Heart left ventricle (tissue), 16 donors: Measurements from ENCODE around the gene SCG3. TPM values are rescaled to one million over a fixed set of nuclear protein-coding genes. Genes with fewer than 3 reads are reported as not detected.

Source experiments
- ATAC-seq, 4 donors: fragments of 200-7000 bp; cut with Tn5 transposase; one replicate each; pipeline ENCODE4 v1.9.1; 2020 to 2022; ENCODE audit warnings: moderate library complexity in 4 of 4, mild to moderate bottlenecking in 3 of 4, moderate number of reproducible peaks in 1 of 4
- DNase-seq, 5 donors: peaks; one replicate each; pipeline ENCODE4 v3.0.0-alpha.2; 2020
- H3K27ac ChIP-seq, 12 donors: fragments of 200-600 bp; sonication (generic) in 4 of 12; one replicate each; pipeline versions ENCODE4 v1.5.0 to v1.8.0; 2016 to 2022; ENCODE audit warnings: mild to moderate bottlenecking in 2 of 12
- H3K27me3 ChIP-seq, 9 donors: fragments of 200-600 bp; sonication (generic) in 2 of 9; one replicate each; pipeline versions ENCODE4 v1.5.1 to v1.8.0; 2016 to 2022; ENCODE audit warnings: mild to moderate bottlenecking in 3 of 9
- H3K36me3 ChIP-seq, 9 donors: fragments of 200-600 bp; sonication (generic) in 2 of 9; one replicate each; pipeline versions ENCODE4 v1.5.0 to v1.8.0; 2018 to 2022; ENCODE audit warnings: mild to moderate bottlenecking in 2 of 9
- H3K4me1 ChIP-seq, 12 donors: fragments of 200-600 bp; sonication (generic) in 4 of 12; one replicate each; pipeline versions ENCODE4 v1.5.0 to v1.8.0; 2016 to 2022; ENCODE audit warnings: mild to moderate bottlenecking in 3 of 12
- H3K4me3 ChIP-seq, 12 donors: fragments of 200-600 bp; sonication (generic) in 4 of 12; one replicate each; pipeline versions ENCODE4 v1.5.0 to v1.8.0; 2017 to 2022; ENCODE audit warnings: mild to moderate bottlenecking in 9 of 12, moderate library complexity in 4 of 12
- H3K9me3 ChIP-seq, 12 donors: fragments of 200-600 bp; sonication (generic) in 4 of 12; one replicate each; pipeline versions ENCODE4 v1.5.0 to v1.8.0; 2016 to 2022; ENCODE audit warnings: mild to moderate bottlenecking in 1 of 12
- CTCF ChIP-seq, 12 donors: fragments of 200-600 bp; sonication (generic) in 4 of 12; IDR thresholded peaks; one replicate each; pipeline versions ENCODE4 v1.5.0 to v1.8.0; 2018 to 2022; ENCODE audit warnings: antibody characterized with exemption in 12 of 12, mild to moderate bottlenecking in 5 of 12
- POLR2A ChIP-seq, 2 donors: fragments of 450-650 bp; IDR thresholded peaks; one replicate each; pipeline ENCODE4 v1.6.1; 2017; ENCODE audit warnings: antibody characterized with exemption in 2 of 2, mild to moderate bottlenecking in 2 of 2, moderate library complexity in 2 of 2
- WGBS, 4 donors: extraction: QIAGEN DNeasy Blood & Tissue Kit in 2 of 4; methylation state at CpG; one replicate each; pipeline versions ENCODE4 v1.1.5 to v1.1.7; 2013 to 2018; 5-methylcytosine and 5-hydroxymethylcytosine counted together
- intact Hi-C, 10 donors: fragments of 100-400 bp; cut with DNase I; formaldehyde crosslinking; loops; one replicate each; pipeline versions ENCODE4 v1.11.1 to v1.14.2; 2022
- polyA plus RNA-seq, 2 donors: library from polyadenylated mRNA; stranded (reverse); fragments of 200-250 nt; gene quantifications; one replicate each; pipeline ENCODE4 v1.2.3, GENCODE V29; 2013
- total RNA-seq, 9 donors: library from RNA; depleted of rRNA in 2 of 9; stranded (reverse); fragments of >200 nt in 2 of 9; fragmentation: NEBNext Ultra II Directional in 3 of 9; extraction: Animal tissue kit (Norgen Biotek cat#: 25700) in 3 of 9; gene quantifications; one replicate each; pipeline versions ENCODE4 v1.1.0 to v1.2.4, GENCODE V29; 2016 to 2023
- donor health status: ischemic (EF 13 %, LVEDD 7.1; RV severe dilation, severe dysfunction).
- donor health status: healthy with polysubstance abuse.
- donor health status: DM: no; HTN: yes; CAD: no.
- donor health status: DM: no; HTN: no; CAD: no.
- donor health status: ischemic (EF 25% LVEDD 6.9; RV normal size, moderate dysfunction).
- donor health status: ischemic (EF 25% LVEDD 5.7; RV mildly dilated, moderate dysfunction).
- donor health status: healthy.
- donor health status: DM: yes; HTN: yes; CAD: no.
- donor health status: ischemic (EF 35%, LVEDD 5.7; RV mildly dilated, moderate dysfunction).
- donor health status: nonischemic (EF 11% LVEDD 7.7; RV severe dilation, severe dysfunction).
- donor health status: DM: yes; HTN: yes; CAD: no.
- donor health status: PGD.
- donor health status: ischemic (EF 29% LVEDD 5.4; RV normal size, mild dysfunction).
- donor health status: nonischemic (EF 23%, LVEDD 6.1; RV moderate dilation, normal function).

The SCG3 gene
- total and polyA plus RNA-seq, 11 donors = 0.04 to 0.11 (median 0.10) TPM; not detected in 8

DNA sequence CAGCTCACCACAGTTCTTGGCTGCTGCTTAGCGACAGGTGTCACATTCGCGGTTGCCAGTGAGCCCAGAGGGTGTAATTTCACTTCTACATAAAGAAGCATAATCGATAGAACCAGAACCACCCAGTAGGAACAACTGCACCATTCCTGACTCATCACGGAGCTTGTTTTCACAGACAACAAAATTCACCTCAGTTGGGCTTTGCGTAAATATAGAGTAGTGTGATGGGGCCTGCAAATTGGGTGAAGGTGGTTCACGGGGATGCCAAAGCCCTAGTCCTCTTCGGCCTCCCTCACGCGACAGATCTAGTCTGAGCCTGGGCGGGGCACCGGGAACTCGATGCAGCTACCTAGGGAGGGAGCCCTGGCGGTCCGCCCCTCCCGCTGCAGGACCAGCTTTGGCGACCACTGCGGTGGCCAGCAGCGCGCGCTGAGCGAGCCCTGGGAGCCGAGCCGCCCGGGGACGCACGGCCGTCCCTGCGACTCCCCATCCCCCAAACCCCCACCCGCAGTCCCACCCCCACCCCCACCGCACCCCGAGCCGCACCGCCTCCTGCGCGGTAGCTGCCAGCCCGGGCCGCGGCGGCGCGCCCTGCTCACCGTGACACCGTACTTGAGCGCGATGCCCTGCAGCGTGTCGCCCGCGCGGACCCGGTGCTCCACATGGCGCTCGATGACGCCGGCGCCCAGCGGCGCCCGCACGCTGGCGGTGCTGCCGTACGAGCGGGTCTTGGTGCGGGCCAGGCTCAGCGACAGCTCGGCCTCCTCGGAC lies 55.6 kb downstream of the SCG3 start:
- DNase-seq (peak; percentile 32 to 71 (median 45)), ATAC-seq (peak in 2 of 4 donors; percentile 59 to 70)
- intact Hi-C loops = no loop called here
- Histone ChIP-seq H3K27ac (peak overlapping the region; percentile 65 to 92 (median 86)), H3K9me3 (no peaks in the 10 kb centered on the region), H3K27me3 (no peaks in the 10 kb centered on the region), H3K4me1 (peaks cover 0 to 56% (median 27%) of the 10 kb centered on the region in 12 donors), H3K4me3 (peak overlapping the region; percentile 62 to 93 (median 76)), H3K36me3 (no peaks in the 10 kb centered on the region)
- no peak for TF ChIP-seq CTCF (IDR thresholded peaks at IDR 0.05)
- no peak for TF ChIP-seq POLR2A (IDR thresholded peaks at IDR 0.05)
- WGBS, 4 donors = 3 to 14% (median 7%) methylated on average over 22 to 69 of the region's 69 CpGs

GRCh38 chr15:51737522-51738305 lies 56.4 kb downstream of the SCG3 start, which contains the start of gene LYSMD2:
Gene LYSMD2, minus strand, starts transcription at chr15:51737655. Its CDS starts 33 bp downstream, at chr15:51737622.
- intact Hi-C loops = no loop called here
- peaks cover 0 to 48% (median 19%) of the 10 kb centered on the region in 12 donors for H3K4me1 ChIP-seq
- TF ChIP-seq POLR2A (IDR thresholded peaks at IDR 0.05) (no peak), CTCF (IDR thresholded peaks at IDR 0.05) (no peak)
- H3K9me3 ChIP-seq = no peaks in the 10 kb centered on the region
- ATAC-seq (peak; percentile 41 to 96 (median 96)), DNase-seq (peak; percentile 88 to 92 (median 90))
- H3K4me3 ChIP-seq = peak within 1 kb of the TSS; percentile 62 to 93 (median 76)
- no peaks in the 10 kb centered on the region for H3K27me3 ChIP-seq
- 1 to 2% (median 1%) methylated on average over 12 to 67 of the region's 67 CpGs for WGBS, 4 donors
- no peaks in the 10 kb centered on the region for H3K36me3 ChIP-seq
- peak within 1 kb of the TSS; percentile 65 to 92 (median 86) for H3K27ac ChIP-seq

GRCh38 chr15:51738553-51738952 lies 57.2 kb downstream of the SCG3 start:
- Histone ChIP-seq H3K4me3 (peak overlapping the region in 2 of 12 donors; percentile 74 to 83), H3K4me1 (peaks cover 0 to 40% (median 17%) of the 10 kb centered on the region in 12 donors), H3K36me3 (no peaks in the 10 kb centered on the region), H3K9me3 (no peaks in the 10 kb centered on the region), H3K27ac (peak overlapping the region in 6 of 12 donors; percentile 78 to 91 (median 88)), H3K27me3 (no peaks in the 10 kb centered on the region)
- WGBS, 4 donors = 37 to 43% (median 41%) methylated on average over 2 of the region's 2 CpGs
- intact Hi-C loops = no loop called here
- no peak for TF ChIP-seq POLR2A (IDR thresholded peaks at IDR 0.05)
- no peak for TF ChIP-seq CTCF (IDR thresholded peaks at IDR 0.05)
- DNase-seq (no peak), ATAC-seq (no peak)
